HepG2 (cell line): ENCODE measurements around the gene DHRS1. TPM values are rescaled to one million over a fixed set of nuclear protein-coding genes. Genes with fewer than 3 reads are reported as not detected.

Experiments
- ATAC-seq: fragments of 200-7000 bp; cut with Tn5 transposase; 3 replicates; pipeline ENCODE4 v1.9.1; 2020; ENCODE audit warnings: mild to moderate bottlenecking, moderate library complexity
- BruUV-seq: library from RNA; stranded (reverse); fragments of 400-500 nt; replicated peaks from 2 replicates; lab custom pipeline; 2021; lab: Mats Ljungman, UMichigan
- CTCF ChIA-PET: fragments of 300-600 bp; formaldehyde crosslinking; extraction: SDS; loops from one replicate; lab custom pipeline; 2021; ENCODE audit warnings: low total read pairs, inconsistent platforms, low intra/inter-chr PET ratio; lab: Yijun Ruan, JAX
- POLR2A ChIA-PET: fragments of 350-600 bp; sonication (Branson Sonifier 250); formaldehyde crosslinking; loops from one replicate; lab custom pipeline; 2020; ENCODE audit warnings: antibody characterized with exemption, inconsistent platforms; lab: Yijun Ruan, JAX
- DNase-seq: peaks from one replicate; pipeline ENCODE4 v3.0.0-alpha.2; 2015; ENCODE audit warnings: low spot score
- FAIRE-seq: peaks from 3 replicates; lab custom pipeline; 2011; peaks lifted over from hg19 to GRCh38; lab: Jason Lieb, UNC
- H2AFZ ChIP-seq: one replicate; pipeline ENCODE4 v1.6.1; 2011; ENCODE audit warnings: low read length, inconsistent platforms
- H3K27ac ChIP-seq: fragments of 300-600 bp; 3 replicates; pipeline ENCODE4 v1.8.0; 2011; ENCODE audit warnings: mixed run types, mild to moderate bottlenecking, mixed read lengths, low read length, inconsistent platforms; ENCODE audit not compliant: insufficient read depth; ENCODE audit errors: extremely low read length
- H3K27me3 ChIP-seq, 2 experiments: fragments of 200-600 bp in 1 of 2; 2 replicates in 1 of 2; 3 replicates in 1 of 2; pipeline versions ENCODE4 v1.6.0 to v1.8.0; 2011; ENCODE audit warnings: low read length in 2 of 2, mild to moderate bottlenecking in 2 of 2, moderate library complexity in 2 of 2, inconsistent platforms in 1 of 2; ENCODE audit not compliant: insufficient read depth in 2 of 2, control insufficient read depth in 1 of 2
- H3K36me3 ChIP-seq, 2 experiments: fragments of 200-600 bp in 1 of 2; replicated peaks in 1 of 2; 2 replicates in 1 of 2; 3 replicates in 1 of 2; pipeline versions ENCODE4 v1.5.1 to v1.8.0; 2011; ENCODE audit warnings: low read length in 2 of 2, inconsistent platforms in 1 of 2; ENCODE audit not compliant: insufficient read depth in 2 of 2, control insufficient read depth in 1 of 2
- H3K4me1 ChIP-seq: 2 replicates; pipeline ENCODE4 v1.5.1; 2012; ENCODE audit warnings: low read length, inconsistent platforms; ENCODE audit not compliant: insufficient read depth
- H3K4me2 ChIP-seq: 2 replicates; pipeline ENCODE4 v1.6.0; 2011; ENCODE audit warnings: low read depth, low read length, inconsistent platforms
- H3K4me3 ChIP-seq, 3 experiments: fragments of 200-600 bp in 1 of 3; sonication (generic), shearing (Covaris generic) in 1 of 3; replicated peaks in 1 of 3; 2 replicates each; pipeline ENCODE4 v1.5.1; 2011 to 2016; ENCODE audit warnings: low read length in 3 of 3, inconsistent platforms in 2 of 3, low read depth in 2 of 3, mild to moderate bottlenecking in 2 of 3, control low read depth in 1 of 3, mixed read lengths in 1 of 3; ENCODE audit not compliant: insufficient read depth in 1 of 3
- H3K79me2 ChIP-seq: one replicate; pipeline ENCODE4 v1.6.1; 2011; ENCODE audit warnings: low read length, inconsistent platforms; ENCODE audit not compliant: insufficient read depth
- H3K9ac ChIP-seq: 2 replicates; pipeline ENCODE4 v1.6.0; 2011; ENCODE audit warnings: mild to moderate bottlenecking, low read depth, low read length, inconsistent platforms; ENCODE audit not compliant: insufficient read depth
- H3K9me3 ChIP-seq: 2 replicates; pipeline ENCODE4 v1.5.1; 2012; ENCODE audit warnings: mild to moderate bottlenecking, low read length
- H4K20me1 ChIP-seq: 2 replicates; pipeline ENCODE4 v1.6.0; 2011; ENCODE audit warnings: inconsistent platforms, mild to moderate bottlenecking, low read length, moderate library complexity; ENCODE audit not compliant: insufficient read depth
- CTCF ChIP-seq: sonication (generic); formaldehyde crosslinking; IDR thresholded peaks from 2 replicates; pipeline ENCODE4 v1.5.0; 2020; ENCODE audit warnings: mild to moderate bottlenecking, missing genetic modification reagents, moderate library complexity
- GATAD1 ChIP-seq: IDR thresholded peaks from 2 replicates; pipeline ENCODE4 v1.6.1; 2016; ENCODE audit warnings: missing genetic modification reagents, missing compliant biosample characterization
- HES4 ChIP-seq: sonication (generic); formaldehyde crosslinking; IDR thresholded peaks from 2 replicates; pipeline ENCODE4 v1.9.0; 2021; ENCODE audit warnings: mild to moderate bottlenecking, missing genetic modification reagents, borderline replicate concordance
- IKZF1 ChIP-seq: fragments of 450-650 bp; IDR thresholded peaks from 2 replicates; pipeline ENCODE4 v1.7.1; 2016
- NFATC3 ChIP-seq: sonication (generic); formaldehyde crosslinking; IDR thresholded peaks from 2 replicates; pipeline ENCODE4 v1.5.1; 2020; ENCODE audit warnings: mild to moderate bottlenecking, missing genetic modification reagents
- NFE2L2 ChIP-seq: fragments of 150-350 bp; IDR thresholded peaks from 2 replicates; pipeline ENCODE4 v1.6.1; 2014; ENCODE audit warnings: low read length
- REXO4 ChIP-seq: sonication (generic); formaldehyde crosslinking; IDR thresholded peaks from 2 replicates; pipeline ENCODE4 v1.8.0; 2022; ENCODE audit warnings: missing genetic modification reagents, mild to moderate bottlenecking, borderline replicate concordance
- RNF2 ChIP-seq: fragments of 450-650 bp; conservative IDR thresholded peaks from 2 replicates; pipeline ENCODE4 v1.6.1; 2016; ENCODE audit warnings: low read depth
- SALL2 ChIP-seq: sonication (generic); formaldehyde crosslinking; IDR thresholded peaks from 2 replicates; pipeline ENCODE4 v1.8.1; 2023; ENCODE audit warnings: mild to moderate bottlenecking, missing genetic modification reagents, inconsistent platforms
- TARDBP ChIP-seq: sonication (generic); formaldehyde crosslinking; IDR thresholded peaks from 2 replicates; pipeline ENCODE4 v1.8.0; 2022; ENCODE audit warnings: mild to moderate bottlenecking, missing genetic modification reagents
- ZNF572 ChIP-seq: sonication (generic); formaldehyde crosslinking; IDR thresholded peaks from 2 replicates; pipeline ENCODE4 v1.5.1; 2020; ENCODE audit warnings: mild to moderate bottlenecking, missing genetic modification reagents
- WGBS: methylation state at CpG from one replicate; pipeline ENCODE4 v1.1.6; 2017; ENCODE audit warnings: low lambda C conversion rate; 5-methylcytosine and 5-hydroxymethylcytosine counted together
- in situ Hi-C: cut with HindIII; loops from 2 replicates; pipeline ENCODE4 v1.10.0; 2017; ENCODE audit warnings: low pct_unique_long_range_greater_than_20kb; ENCODE audit not compliant: extremely low pct_ligation_motif_present
- intact Hi-C: fragments of 100-400 bp; cut with micrococcal nuclease; formaldehyde crosslinking; loops from one replicate; pipeline ENCODE4 v1.10.0; 2022; ENCODE audit not compliant: unreplicated experiment
- polyA plus RNA-seq, 8 experiments: library from polyadenylated mRNA; depleted of rRNA in 3 of 8; stranded (reverse) in 7 of 8; unstranded in 1 of 8; fragments of >200 nt; fragmentation: Illumina TruSeq in 4 of 8; extraction: Trizol in 4 of 8; gene quantifications; 2 replicates each; pipeline versions ENCODE4 v1.2.1 to v1.2.3, GENCODE V29; 2011 to 2016; ENCODE audit warnings: low read depth in 4 of 8, missing spikeins in 1 of 8, mixed read lengths in 1 of 8; ENCODE audit not compliant: insufficient read depth in 1 of 8
- total RNA-seq, 5 experiments: library from RNA; depleted of rRNA; stranded (reverse); fragments of >200 nt; fragmentation: Illumina TruSeq; extraction: Trizol; gene quantifications; 2 replicates each; pipeline ENCODE4 v1.2.3, GENCODE V29; 2016; ENCODE audit warnings: low read depth in 1 of 5
- TF ChIP-seq, protein P1 (sequence below): sonication (generic); formaldehyde crosslinking; conservative IDR thresholded peaks from 2 replicates; pipeline ENCODE4 v1.8.0; 2022; ENCODE audit warnings: low read depth, missing genetic modification reagents

Gene DHRS1
- total and polyA plus RNA-seq, 2 of the 13 experiments (the other 11 are each of a cell fraction or from before 2014, with no cell fraction given), result 49.8 to 60.8 TPM

GRCh38 chr14:24249230-24250021 lies 50.2 kb downstream of the DHRS1 start:
- H3K27ac ChIP-seq, result no peak overlapping the region
- DNase-seq (no peak), FAIRE-seq (no peak)
- H3K4me3 ChIP-seq, result no peak overlapping the region
- no peaks in the 10 kb centered on the region for H3K9me3 ChIP-seq
- intact Hi-C loops (no loop called here), in situ Hi-C loops (loop anchor here (10.0 kb wide), 1 partner anchor 185 kb away; no protein-coding TSS in a partner anchor)
- H3K36me3 ChIP-seq, result no peaks in the 10 kb centered on the region; a peak in 1 of 5 replicates
- H3K27me3 ChIP-seq, result no peaks in the 10 kb centered on the region
- no peaks in the 10 kb centered on the region for H4K20me1 ChIP-seq
- CTCF ChIA-PET, result no interaction called here
- WGBS, result 75% methylated on average over 13 of the region's 13 CpGs
- no peak overlapping the region for H3K9ac ChIP-seq
- TF ChIP-seq RNF2 (no peak), IKZF1 (no peak), ZNF572 (CRISPR knock-in tag) (0 out of 2 replicates have a peak, but pooled peaks have one; percentile 66), NFE2L2 (0 out of 2 replicates have a peak, but pooled peaks have one; percentile 9), HES4 (peak; percentile 55; the same call in 1 of the 2 replicates), SALL2 (CRISPR knock-in tag) (no peak)
- TF ChIP-seq, all 625 proteins: peak for 3
- BruUV-seq, result no TSS peak
- peaks cover 26% of the 10 kb centered on the region for H3K4me1 ChIP-seq
- POLR2A ChIA-PET, result interaction anchor here (3.2 to 18.0 kb wide), 2 partner anchors 22 to 51 kb away, joined by 22 to 850 read pairs; partner anchors contain the start of genes CIDEB, DHRS1, LTB4R and LTB4R2
- no peak for ATAC-seq
- H3K79me2 ChIP-seq, result no peaks in the 10 kb centered on the region
- no peak overlapping the region for H3K4me2 ChIP-seq
- H2AFZ ChIP-seq, result no peak overlapping the region

DNA sequence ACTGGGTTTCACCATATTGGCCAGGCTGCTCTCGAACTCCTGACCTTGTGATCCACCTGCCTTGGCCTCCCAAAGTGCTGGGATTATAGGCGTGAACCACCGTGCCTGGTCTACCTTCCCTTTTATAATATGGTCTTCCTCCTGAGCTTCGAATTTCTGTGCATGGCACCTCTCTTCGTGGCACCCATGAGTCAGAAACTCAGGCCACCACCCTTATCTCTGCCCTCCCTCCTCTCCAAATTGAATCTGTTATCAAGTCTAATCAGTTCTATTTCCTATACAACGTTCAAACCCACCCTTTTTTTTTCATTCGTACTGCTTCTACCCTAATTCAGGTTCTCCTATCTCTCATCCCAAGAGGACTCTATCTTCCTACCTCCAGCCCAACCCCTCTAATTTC lies 52.2 kb downstream of the DHRS1 start:
- no TSS peak for BruUV-seq
- TF ChIP-seq REXO4 (no peak), NFATC3 (CRISPR knock-in tag) (no peak), CTCF (CRISPR knock-in tag) (no peak), GATAD1 (CRISPR knock-in tag) (no peak), TARDBP (CRISPR knock-in tag) (no peak)
- TF ChIP-seq, protein P1, sequence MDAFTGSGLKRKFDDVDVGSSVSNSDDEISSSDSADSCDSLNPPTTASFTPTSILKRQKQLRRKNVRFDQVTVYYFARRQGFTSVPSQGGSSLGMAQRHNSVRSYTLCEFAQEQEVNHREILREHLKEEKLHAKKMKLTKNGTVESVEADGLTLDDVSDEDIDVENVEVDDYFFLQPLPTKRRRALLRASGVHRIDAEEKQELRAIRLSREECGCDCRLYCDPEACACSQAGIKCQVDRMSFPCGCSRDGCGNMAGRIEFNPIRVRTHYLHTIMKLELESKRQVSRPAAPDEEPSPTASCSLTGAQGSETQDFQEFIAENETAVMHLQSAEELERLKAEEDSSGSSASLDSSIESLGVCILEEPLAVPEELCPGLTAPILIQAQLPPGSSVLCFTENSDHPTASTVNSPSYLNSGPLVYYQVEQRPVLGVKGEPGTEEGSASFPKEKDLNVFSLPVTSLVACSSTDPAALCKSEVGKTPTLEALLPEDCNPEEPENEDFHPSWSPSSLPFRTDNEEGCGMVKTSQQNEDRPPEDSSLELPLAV (CRISPR knock-in tag), result no peak
- ChIA-PET POLR2A (interaction anchor here (0.6 to 18.0 kb wide), 9 partner anchors 9 to 133 kb away, joined by 3 to 850 read pairs (median 4); partner anchors contain the start of genes CHMP4A, CIDEB, DHRS1 and LTB4R), CTCF (no interaction called here)
- ATAC-seq, result no peak
- no peak for FAIRE-seq
- no peaks in the 10 kb centered on the region for H4K20me1 ChIP-seq
- no peak overlapping the region for H2AFZ ChIP-seq
- no peak overlapping the region for H3K9ac ChIP-seq
- in situ Hi-C loops, result loop anchor here (10.0 kb wide), 1 partner anchor 187 kb away; no protein-coding TSS in a partner anchor
- H3K27me3 ChIP-seq, result no peaks in the 10 kb centered on the region
- H3K4me3 ChIP-seq, result no peak overlapping the region
- 75% methylated on average over 7 of the region's 7 CpGs for WGBS
- H3K79me2 ChIP-seq, result no peaks in the 10 kb centered on the region
- no peaks in the 10 kb centered on the region for H3K36me3 ChIP-seq
- H3K27ac ChIP-seq, result no peak overlapping the region
- DNase-seq, result no peak
- intact Hi-C loops, result no loop called here
- peaks cover 32% of the 10 kb centered on the region for H3K4me1 ChIP-seq
- H3K4me2 ChIP-seq, result no peak overlapping the region
- H3K9me3 ChIP-seq, result no peaks in the 10 kb centered on the region
